HG03060 (cell line): ENCODE measurements around the gene TMPO.
A peak's percentile ranks its signal among the peaks of the same experiment; 100 is the strongest.
"Not testable (repeated sequence)": the region's sequence is repeated elsewhere in the genome, so short reads cannot be mapped to it uniquely, and the experiment has no call there.

Source experiments
- ATAC-seq: cut with Tn5 transposase; IDR thresholded peaks from one replicate; pipeline ENCODE4 v1.9.1; 2021; ENCODE audit warnings: low read depth, moderate number of reproducible peaks; ENCODE audit not compliant: unreplicated experiment

The TMPO gene

GRCh38 chr12:98509063-98509462, 6.3 kb upstream of the TMPO start:
- ATAC-seq, result no peak

GRCh38 chr12:98511806-98512205, 3.6 kb upstream of the TMPO start:
- not testable (repeated sequence) for ATAC-seq

- no peak for ATAC-seq
These were observed 1.7 kb upstream of the TMPO start for GRCh38 chr12:98513379-98514322.

GRCh38 chr12:98514982-98515286, 456 bp upstream of the TMPO start:
- ATAC-seq, result no peak

GRCh38 chr12:98516111-98516873, 902 bp downstream of the TMPO start:
- peak; percentile 68 for ATAC-seq

- no peak for ATAC-seq
These were observed 4.0 kb downstream of the TMPO start for GRCh38 chr12:98519257-98519907.

- no peak for ATAC-seq
These were observed 14.7 kb downstream of the TMPO start for GRCh38 chr12:98530068-98530467.

GRCh38 chr12:98532687-98533304, 17.4 kb downstream of the TMPO start:
- ATAC-seq, result no peak

GRCh38 chr12:98533723-98534251, 18.4 kb downstream of the TMPO start:
- no peak for ATAC-seq

- no peak for ATAC-seq
These were observed 22.6 kb downstream of the TMPO start for GRCh38 chr12:98538031-98538430.

- ATAC-seq, result no peak
These were observed 28.3 kb downstream of the TMPO start for GRCh38 chr12:98543701-98544100.

GRCh38 chr12:98544751-98545150, 29.4 kb downstream of the TMPO start:
- no peak for ATAC-seq

- ATAC-seq, result no peak
These were observed 34.2 kb downstream of the TMPO start for GRCh38 chr12:98549371-98550110.

- ATAC-seq, result no peak
These were observed 36.4 kb downstream of the TMPO start for GRCh38 chr12:98551787-98552186.

GRCh38 chr12:98558097-98558496, 42.7 kb downstream of the TMPO start:
- ATAC-seq, result not testable (repeated sequence)

- no peak for ATAC-seq
These were observed 44.3 kb downstream of the TMPO start for GRCh38 chr12:98559666-98560065.

GRCh38 chr12:98561846-98562245, 46.5 kb downstream of the TMPO start:
- ATAC-seq, result no peak

GRCh38 chr12:98572010-98572409, 56.6 kb downstream of the TMPO start:
- ATAC-seq, result no peak

GRCh38 chr12:98574110-98574509, 58.7 kb downstream of the TMPO start:
- ATAC-seq, result no peak

GRCh38 chr12:98575013-98575412, 59.6 kb downstream of the TMPO start:
- ATAC-seq, result no peak
